ENCODE results near the gene FGF12.

FGF12 gene

GRCh38 chr3:192261135-192261534 lies 466.2 kb downstream of the FGF12 start:
- no peak for TF ChIP-seq CTCF (IDR thresholded peaks at IDR 0.05; ENCODE audit: low read depth, low read length, missing control alignments)
- no peak for DNase-seq (ENCODE audit: extremely low read depth, low read depth)
- H3K4me3 ChIP-seq (replicated peaks; ENCODE audit: low read depth, low read length), result no peak overlapping the region

- no peak overlapping the region for H3K4me3 ChIP-seq (replicated peaks; ENCODE audit: low read depth, low read length)
- no peak for TF ChIP-seq CTCF (IDR thresholded peaks at IDR 0.05; ENCODE audit: low read depth, low read length, missing control alignments)
- no peak for DNase-seq (ENCODE audit: extremely low read depth, low read depth)
Observed at GRCh38 chr3:192260116-192261010, 467.0 kb downstream of the FGF12 start.

GRCh38 chr3:192259661-192260060 lies 467.7 kb downstream of the FGF12 start:
- no peak overlapping the region for H3K4me3 ChIP-seq (replicated peaks; ENCODE audit: low read depth, low read length)
- DNase-seq (ENCODE audit: extremely low read depth, low read depth), result no peak
- no peak for TF ChIP-seq CTCF (IDR thresholded peaks at IDR 0.05; ENCODE audit: low read depth, low read length, missing control alignments)

- no peak for DNase-seq (ENCODE audit: extremely low read depth, low read depth)
- no peak for TF ChIP-seq CTCF (IDR thresholded peaks at IDR 0.05; ENCODE audit: low read depth, low read length, missing control alignments)
- no peak overlapping the region for H3K4me3 ChIP-seq (replicated peaks; ENCODE audit: low read depth, low read length)
Observed at GRCh38 chr3:192258721-192259120, 468.6 kb downstream of the FGF12 start.

GRCh38 chr3:192255839-192256238 lies 471.5 kb downstream of the FGF12 start:
- no peak overlapping the region for H3K4me3 ChIP-seq (replicated peaks; ENCODE audit: low read depth, low read length)
- DNase-seq (ENCODE audit: extremely low read depth, low read depth), result no peak
- no peak for TF ChIP-seq CTCF (IDR thresholded peaks at IDR 0.05; ENCODE audit: low read depth, low read length, missing control alignments)

- no peak for DNase-seq (ENCODE audit: extremely low read depth, low read depth)
- H3K4me3 ChIP-seq (replicated peaks; ENCODE audit: low read depth, low read length), result no peak overlapping the region
- TF ChIP-seq CTCF (IDR thresholded peaks at IDR 0.05; ENCODE audit: low read depth, low read length, missing control alignments), result no peak
Observed at GRCh38 chr3:192253138-192253887, 474.0 kb downstream of the FGF12 start.
